ENCODE data around the gene KLRD1.
A peak's percentile ranks its signal among the peaks of the same experiment; 100 is the strongest.
"Not testable (repeated sequence)": the region's sequence is repeated elsewhere in the genome, so short reads cannot be mapped to it uniquely, and the experiment has no call there.

The KLRD1 gene

DNA sequence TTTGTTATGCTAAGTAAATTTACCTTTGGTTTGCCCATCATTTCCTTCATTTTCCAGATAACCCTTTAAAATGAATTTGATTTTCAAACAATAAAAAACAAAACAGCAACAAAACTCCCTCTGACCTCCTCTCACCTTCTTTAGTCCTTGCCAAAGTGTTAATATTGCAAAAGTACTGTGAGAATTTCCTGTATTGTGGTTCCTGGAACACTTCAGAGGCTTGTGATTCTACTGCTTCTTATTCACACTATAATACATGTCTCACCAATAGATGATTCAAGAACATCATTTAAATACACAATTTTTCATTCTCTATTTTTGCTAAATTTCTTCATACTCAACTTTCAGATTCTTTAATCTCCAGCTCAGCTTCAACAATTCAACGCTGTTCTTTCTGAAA is at the start of gene KLRD1:
Gene KLRD1 (plus strand): TSS at position 241 of the 400 bp plus-strand sequence. CDS start 208 bp downstream, outside the sequence.
- no peak for DNase-seq

DNA sequence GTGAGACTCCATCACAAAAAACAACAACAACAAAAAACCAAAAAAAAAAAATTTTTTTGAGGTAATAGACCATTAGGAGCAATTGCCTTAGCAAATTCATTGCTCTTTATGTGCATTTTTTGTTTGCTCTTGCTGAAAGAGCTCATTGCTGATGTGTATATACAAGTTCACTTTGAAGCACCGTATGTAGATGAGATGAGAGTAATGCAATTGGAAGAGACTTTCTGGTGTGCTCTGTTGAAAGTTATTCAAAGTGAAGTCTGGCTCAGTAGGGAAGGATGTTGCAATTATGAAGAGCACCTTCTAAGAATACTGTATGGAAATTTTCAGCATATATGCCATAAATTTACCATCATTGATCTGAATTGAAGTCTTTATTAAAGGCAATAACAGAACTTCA is 46.7 kb upstream of the KLRD1 start:
- DNase-seq = no peak

DNA sequence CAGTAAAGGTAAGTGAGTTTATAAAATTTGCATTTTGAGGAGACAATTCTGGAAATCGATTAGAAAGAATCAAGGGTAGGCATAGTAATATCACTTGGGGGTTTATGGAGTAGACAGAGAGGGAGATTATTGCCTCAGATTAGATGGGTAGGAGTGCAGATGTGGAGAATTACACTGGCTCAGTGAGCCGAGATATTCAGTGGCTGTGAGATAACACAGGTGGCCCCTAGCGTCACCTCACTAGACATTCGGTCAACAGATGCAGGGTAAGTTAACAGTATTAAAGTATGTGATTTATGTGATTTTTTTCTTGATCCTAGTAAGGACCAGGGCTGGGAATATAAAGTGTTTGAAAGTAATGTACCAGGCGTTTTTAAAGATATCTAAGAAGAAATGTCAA is 39.6 kb upstream of the KLRD1 start:
- DNase-seq = no peak

- DNase-seq = no peak
These were observed 35.2 kb upstream of the KLRD1 start for GRCh38 chr12:10272467-10272866.

DNA sequence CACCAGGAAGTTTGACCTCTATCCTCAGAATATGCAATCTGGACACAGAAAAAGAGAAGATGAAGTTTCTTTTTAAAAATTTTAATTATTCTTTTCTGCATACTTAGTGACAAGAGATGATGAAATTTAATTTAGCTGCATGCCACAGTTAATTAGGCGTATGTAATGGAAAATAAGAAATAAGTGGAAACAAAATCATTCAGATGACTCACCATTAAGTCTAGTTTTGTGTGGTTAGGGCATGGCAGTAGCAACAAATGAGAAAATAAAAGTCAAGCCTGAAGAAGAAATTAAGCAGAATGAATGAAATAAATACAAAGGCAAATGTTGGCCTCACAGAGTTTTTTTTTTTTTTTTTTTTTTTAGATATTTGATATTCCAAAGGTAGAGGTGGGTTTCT is 30.9 kb upstream of the KLRD1 start:
- no peak for DNase-seq

GRCh38 chr12:10278104-10278503 is 29.6 kb upstream of the KLRD1 start:
- DNase-seq = no peak

GRCh38 chr12:10279937-10280336 is 27.7 kb upstream of the KLRD1 start:
- no peak for DNase-seq

- DNase-seq = peak; percentile 89
These were observed 24.6 kb upstream of the KLRD1 start for GRCh38 chr12:10283027-10283426.

GRCh38 chr12:10285919-10286318 is 21.8 kb upstream of the KLRD1 start:
- no peak for DNase-seq

GRCh38 chr12:10289005-10289754 is 18.5 kb upstream of the KLRD1 start:
- no peak for DNase-seq

DNA sequence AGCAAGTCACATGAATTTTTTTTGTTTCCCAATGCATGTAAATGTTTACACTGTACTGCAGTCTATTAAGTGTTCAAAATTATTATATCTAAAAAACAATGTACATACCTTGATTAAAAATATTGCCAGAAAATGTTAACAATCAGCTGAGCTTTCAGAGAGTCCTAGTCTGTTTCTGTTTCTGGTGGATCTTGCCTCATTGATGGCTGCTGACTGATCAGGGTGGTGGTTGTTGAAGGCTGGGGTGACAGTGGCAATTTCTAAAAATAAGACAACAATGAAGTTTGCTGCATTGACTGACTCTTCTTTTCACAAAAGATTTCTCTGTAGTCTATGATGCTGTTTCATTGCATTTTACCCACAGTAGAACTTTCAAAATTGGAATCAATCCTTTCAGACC is 16.6 kb upstream of the KLRD1 start:
- DNase-seq = no peak

- DNase-seq = no peak
These were observed 14.5 kb upstream of the KLRD1 start for GRCh38 chr12:10293151-10293550.

DNA sequence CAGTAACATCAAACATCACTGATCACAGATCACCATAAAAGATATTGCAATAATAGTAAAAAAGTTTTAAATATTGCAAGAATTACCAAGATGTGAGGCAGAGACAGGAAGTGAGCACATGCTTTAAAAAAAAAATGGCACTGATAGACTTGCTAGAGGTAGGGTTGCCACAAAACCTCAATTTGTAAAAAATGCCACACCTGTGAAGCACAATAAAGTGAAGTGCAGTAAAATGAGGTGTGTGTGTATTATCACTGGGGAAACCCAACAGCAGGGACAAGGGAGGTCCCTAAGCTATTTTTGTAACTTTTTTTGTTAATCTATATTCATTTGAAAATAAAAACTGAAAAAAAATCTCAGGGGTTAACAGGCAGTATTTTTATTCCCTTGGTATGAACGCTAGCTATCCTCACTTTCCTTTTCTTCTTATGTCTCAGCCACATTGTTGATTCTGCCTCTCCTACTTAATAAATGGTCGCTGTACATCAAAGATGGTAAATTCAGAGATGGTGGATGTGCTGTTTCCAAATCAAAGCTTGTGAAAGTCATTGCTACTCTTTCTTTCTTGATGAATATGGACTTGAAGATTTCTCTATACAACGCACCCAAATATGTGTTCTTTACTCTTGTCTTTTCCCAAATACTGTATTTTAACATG is 14.0 kb upstream of the KLRD1 start:
- DNase-seq = no peak

DNA sequence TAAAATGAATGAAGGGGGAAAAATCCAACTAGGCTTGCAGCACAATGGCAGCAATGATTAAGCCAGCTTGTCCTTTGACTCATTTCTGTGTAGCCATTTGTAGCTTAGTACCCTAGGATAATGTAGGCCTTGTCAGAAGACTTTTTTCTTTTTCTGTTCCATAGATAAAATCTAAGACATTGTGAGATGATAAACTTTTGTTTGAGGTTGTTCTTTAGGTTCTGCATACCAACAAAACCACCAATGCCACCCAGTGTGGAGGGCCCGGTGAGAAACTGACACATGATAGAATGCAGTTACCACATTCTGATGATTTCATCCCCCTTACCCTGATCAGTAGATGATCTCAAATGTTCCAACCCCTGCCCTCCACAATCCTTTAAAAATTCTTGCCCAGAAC is 6.6 kb upstream of the KLRD1 start:
- DNase-seq = no peak

GRCh38 chr12:10304161-10304574 is 3.5 kb upstream of the KLRD1 start:
- no peak for DNase-seq

DNA sequence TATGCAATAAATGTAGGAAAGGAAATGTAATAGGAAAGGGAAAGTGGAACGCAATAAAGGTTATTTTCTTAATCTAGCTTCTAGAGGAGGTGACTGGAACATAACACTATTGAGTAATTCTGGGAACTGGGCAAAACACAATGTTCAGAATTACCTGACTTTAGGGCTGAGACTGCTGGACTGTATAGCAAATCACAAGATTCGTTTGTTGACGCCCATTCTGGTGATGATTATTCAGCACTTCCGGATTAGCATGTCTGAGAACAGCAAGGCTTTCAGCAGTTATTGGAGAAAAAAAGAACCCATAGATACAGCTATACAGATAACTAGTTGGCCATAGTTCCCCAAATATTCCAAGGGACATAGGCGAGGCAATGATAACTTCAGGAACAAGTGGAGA is 2.3 kb upstream of the KLRD1 start:
- no peak for DNase-seq

DNA sequence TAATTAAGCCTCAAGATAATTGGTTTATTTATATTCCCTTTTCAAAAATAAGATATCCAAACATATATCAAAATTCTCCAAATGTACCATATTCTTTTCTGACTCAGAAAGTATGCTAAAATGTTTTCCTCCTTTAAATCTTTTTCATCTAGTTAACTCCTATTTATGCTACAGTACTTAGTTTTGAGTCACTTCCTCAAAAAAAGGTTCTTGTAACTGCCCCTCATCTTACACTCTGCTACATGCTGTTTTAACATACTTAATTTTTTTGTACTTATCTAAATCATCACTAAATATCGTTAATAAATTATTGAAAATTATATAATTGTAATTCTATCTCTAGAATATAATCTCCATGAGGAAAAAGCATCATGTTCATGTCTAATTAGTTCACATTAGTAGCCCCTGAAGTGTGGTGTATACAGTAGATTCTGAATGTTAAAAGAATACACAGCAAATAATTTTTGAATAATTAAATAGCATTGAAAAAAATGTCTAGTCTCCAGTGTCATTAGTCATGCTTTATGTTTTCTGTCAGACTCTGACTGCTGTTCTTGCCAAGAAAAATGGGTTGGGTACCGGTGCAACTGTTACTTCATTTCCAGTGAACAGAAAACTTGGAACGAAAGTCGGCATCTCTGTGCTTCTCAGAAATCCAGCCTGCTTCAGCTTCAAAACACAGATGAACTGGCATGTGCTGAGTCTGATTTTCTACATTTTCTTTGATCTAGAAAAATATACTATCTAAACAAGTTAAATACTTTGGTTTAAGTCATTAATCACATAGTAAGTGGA is 3.5 kb downstream of the KLRD1 start:
- DNase-seq = no peak

GRCh38 chr12:10319388-10319787 is 11.7 kb downstream of the KLRD1 start:
- DNase-seq = no peak

DNA sequence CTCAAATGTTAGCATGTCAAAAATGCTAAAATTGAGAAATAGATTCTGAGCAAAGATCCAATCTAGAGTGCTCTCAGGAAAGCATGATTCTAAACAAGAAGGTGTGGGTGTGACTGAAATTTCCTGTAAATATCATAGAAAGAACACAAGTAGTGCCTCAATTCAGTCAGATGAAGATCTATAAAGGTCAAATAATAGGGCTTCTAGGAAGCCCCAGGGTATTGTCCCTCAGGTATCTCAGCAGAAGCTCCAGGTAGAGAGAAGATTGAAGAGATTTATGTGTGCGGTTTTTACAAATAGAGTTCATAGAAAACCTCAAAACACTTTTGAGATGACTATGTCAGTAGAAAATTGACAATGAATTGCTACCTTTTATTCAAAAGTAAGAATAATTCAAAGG is 13.0 kb downstream of the KLRD1 start:
- no peak for DNase-seq

GRCh38 chr12:10328691-10329090 is 21.0 kb downstream of the KLRD1 start:
- not testable (repeated sequence) for DNase-seq

GRCh38 chr12:10331642-10332239 is 24.1 kb downstream of the KLRD1 start:
- DNase-seq = peak; percentile 55

DNA sequence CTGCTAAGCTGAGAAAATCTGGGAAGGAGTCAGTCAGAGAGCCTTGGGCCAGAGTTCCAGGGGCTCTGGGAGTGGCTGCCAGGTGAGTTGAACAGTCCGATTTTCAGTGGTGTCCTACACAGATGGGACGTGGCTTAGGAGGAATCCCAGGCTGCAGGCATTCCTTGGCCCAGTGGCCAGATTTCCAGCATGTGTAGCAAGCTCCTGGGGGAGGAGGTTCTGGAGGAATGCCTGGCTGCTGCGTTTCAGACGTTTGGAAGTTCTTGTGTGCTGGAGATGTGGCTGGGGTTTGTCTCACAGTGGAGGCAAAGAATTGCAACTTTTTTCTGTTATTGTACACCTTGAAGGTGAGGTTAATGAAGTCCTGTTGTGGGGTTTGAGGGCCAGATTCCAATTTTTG is 28.5 kb downstream of the KLRD1 start:
- DNase-seq = not testable (repeated sequence)

- not testable (repeated sequence) for DNase-seq
These were observed 30.8 kb downstream of the KLRD1 start for GRCh38 chr12:10338470-10338869.
